HepG2 (cell line): ENCODE results near the gene SETD3. TPM values are rescaled to one million over a fixed set of nuclear protein-coding genes. Genes with fewer than 3 reads are reported as not detected.

Experiments
- ATAC-seq: fragments of 200-7000 bp; cut with Tn5 transposase; 3 replicates; pipeline ENCODE4 v1.9.1; 2020; ENCODE audit warnings: mild to moderate bottlenecking, moderate library complexity
- BruUV-seq: library from RNA; stranded (reverse); fragments of 400-500 nt; replicated peaks from 2 replicates; lab custom pipeline; 2021; lab: Mats Ljungman, UMichigan
- CTCF ChIA-PET: fragments of 300-600 bp; formaldehyde crosslinking; extraction: SDS; loops from one replicate; lab custom pipeline; 2021; ENCODE audit warnings: low total read pairs, inconsistent platforms, low intra/inter-chr PET ratio; lab: Yijun Ruan, JAX
- POLR2A ChIA-PET: fragments of 350-600 bp; sonication (Branson Sonifier 250); formaldehyde crosslinking; loops from one replicate; lab custom pipeline; 2020; ENCODE audit warnings: antibody characterized with exemption, inconsistent platforms; lab: Yijun Ruan, JAX
- DNase-seq: peaks from one replicate; pipeline ENCODE4 v3.0.0-alpha.2; 2015; ENCODE audit warnings: low spot score
- FAIRE-seq: peaks from 3 replicates; lab custom pipeline; 2011; peaks lifted over from hg19 to GRCh38; lab: Jason Lieb, UNC
- H2AFZ ChIP-seq: one replicate; pipeline ENCODE4 v1.6.1; 2011; ENCODE audit warnings: low read length, inconsistent platforms
- H3K27ac ChIP-seq: fragments of 300-600 bp; 3 replicates; pipeline ENCODE4 v1.8.0; 2011; ENCODE audit warnings: mixed run types, mild to moderate bottlenecking, mixed read lengths, low read length, inconsistent platforms; ENCODE audit not compliant: insufficient read depth; ENCODE audit errors: extremely low read length
- H3K27me3 ChIP-seq, 2 experiments: fragments of 200-600 bp in 1 of 2; 2 replicates in 1 of 2; 3 replicates in 1 of 2; pipeline versions ENCODE4 v1.6.0 to v1.8.0; 2011; ENCODE audit warnings: low read length in 2 of 2, mild to moderate bottlenecking in 2 of 2, moderate library complexity in 2 of 2, inconsistent platforms in 1 of 2; ENCODE audit not compliant: insufficient read depth in 2 of 2, control insufficient read depth in 1 of 2
- H3K36me3 ChIP-seq, 2 experiments: fragments of 200-600 bp in 1 of 2; replicated peaks in 1 of 2; 2 replicates in 1 of 2; 3 replicates in 1 of 2; pipeline versions ENCODE4 v1.5.1 to v1.8.0; 2011; ENCODE audit warnings: low read length in 2 of 2, inconsistent platforms in 1 of 2; ENCODE audit not compliant: insufficient read depth in 2 of 2, control insufficient read depth in 1 of 2
- H3K4me1 ChIP-seq: 2 replicates; pipeline ENCODE4 v1.5.1; 2012; ENCODE audit warnings: low read length, inconsistent platforms; ENCODE audit not compliant: insufficient read depth
- H3K4me2 ChIP-seq: 2 replicates; pipeline ENCODE4 v1.6.0; 2011; ENCODE audit warnings: low read depth, low read length, inconsistent platforms
- H3K4me3 ChIP-seq, 3 experiments: fragments of 200-600 bp in 1 of 3; sonication (generic), shearing (Covaris generic) in 1 of 3; replicated peaks in 1 of 3; 2 replicates each; pipeline ENCODE4 v1.5.1; 2011 to 2016; ENCODE audit warnings: low read length in 3 of 3, inconsistent platforms in 2 of 3, low read depth in 2 of 3, mild to moderate bottlenecking in 2 of 3, control low read depth in 1 of 3, mixed read lengths in 1 of 3; ENCODE audit not compliant: insufficient read depth in 1 of 3
- H3K79me2 ChIP-seq: one replicate; pipeline ENCODE4 v1.6.1; 2011; ENCODE audit warnings: low read length, inconsistent platforms; ENCODE audit not compliant: insufficient read depth
- H3K9ac ChIP-seq: 2 replicates; pipeline ENCODE4 v1.6.0; 2011; ENCODE audit warnings: mild to moderate bottlenecking, low read depth, low read length, inconsistent platforms; ENCODE audit not compliant: insufficient read depth
- H3K9me3 ChIP-seq: 2 replicates; pipeline ENCODE4 v1.5.1; 2012; ENCODE audit warnings: mild to moderate bottlenecking, low read length
- H4K20me1 ChIP-seq: 2 replicates; pipeline ENCODE4 v1.6.0; 2011; ENCODE audit warnings: inconsistent platforms, mild to moderate bottlenecking, low read length, moderate library complexity; ENCODE audit not compliant: insufficient read depth
- HMG20B ChIP-seq: conservative IDR thresholded peaks from 2 replicates; pipeline ENCODE4 v1.6.1; 2016; ENCODE audit warnings: missing genetic modification reagents, missing compliant biosample characterization
- HOXA9 ChIP-seq: sonication (generic); formaldehyde crosslinking; IDR thresholded peaks from 2 replicates; pipeline ENCODE4 v1.8.1; 2022; ENCODE audit warnings: missing genetic modification reagents, mild to moderate bottlenecking, moderate library complexity, borderline replicate concordance
- RAD51 ChIP-seq: fragments of 450-650 bp; IDR thresholded peaks from 2 replicates; pipeline ENCODE4 v1.6.1; 2016; ENCODE audit warnings: borderline replicate concordance
- TEAD3 ChIP-seq: optimal IDR thresholded peaks from 2 replicates; pipeline ENCODE3; 2016; ENCODE audit warnings: borderline replicate concordance
- XRCC5 ChIP-seq: fragments of 200-400 bp; formaldehyde crosslinking; optimal IDR thresholded peaks from 2 replicates; pipeline ENCODE3; 2017; ENCODE audit warnings: mild to moderate bottlenecking, low read length
- ZBTB40 ChIP-seq, 2 experiments: fragments of 450-650 bp in 1 of 2; sonication (generic) in 1 of 2; formaldehyde crosslinking in 1 of 2; IDR thresholded peaks; 2 replicates each; pipeline versions ENCODE4 v1.6.1 to v1.8.0; 2016 to 2022; ENCODE audit warnings: antibody characterized with exemption in 1 of 2, mild to moderate bottlenecking in 1 of 2, missing genetic modification reagents in 1 of 2
- ZNF282 ChIP-seq: fragments of 450-650 bp; IDR thresholded peaks from 2 replicates; pipeline ENCODE4 v1.6.1; 2018; ENCODE audit not compliant: partially characterized antibody
- ZNF652 ChIP-seq: IDR thresholded peaks from 2 replicates; pipeline ENCODE4 v1.6.1; 2016; ENCODE audit warnings: low read depth, borderline replicate concordance
- ZSCAN25 ChIP-seq: sonication (generic); formaldehyde crosslinking; IDR thresholded peaks from 2 replicates; pipeline ENCODE4 v1.8.0; 2022; ENCODE audit warnings: mild to moderate bottlenecking, missing genetic modification reagents
- WGBS: methylation state at CpG from one replicate; pipeline ENCODE4 v1.1.6; 2017; ENCODE audit warnings: low lambda C conversion rate; 5-methylcytosine and 5-hydroxymethylcytosine counted together
- in situ Hi-C: cut with HindIII; loops from 2 replicates; pipeline ENCODE4 v1.10.0; 2017; ENCODE audit warnings: low pct_unique_long_range_greater_than_20kb; ENCODE audit not compliant: extremely low pct_ligation_motif_present
- intact Hi-C: fragments of 100-400 bp; cut with micrococcal nuclease; formaldehyde crosslinking; loops from one replicate; pipeline ENCODE4 v1.10.0; 2022; ENCODE audit not compliant: unreplicated experiment
- polyA plus RNA-seq, 8 experiments: library from polyadenylated mRNA; depleted of rRNA in 3 of 8; stranded (reverse) in 7 of 8; unstranded in 1 of 8; fragments of >200 nt; fragmentation: Illumina TruSeq in 4 of 8; extraction: Trizol in 4 of 8; gene quantifications; 2 replicates each; pipeline versions ENCODE4 v1.2.1 to v1.2.3, GENCODE V29; 2011 to 2016; ENCODE audit warnings: low read depth in 4 of 8, missing spikeins in 1 of 8, mixed read lengths in 1 of 8; ENCODE audit not compliant: insufficient read depth in 1 of 8
- total RNA-seq, 5 experiments: library from RNA; depleted of rRNA; stranded (reverse); fragments of >200 nt; fragmentation: Illumina TruSeq; extraction: Trizol; gene quantifications; 2 replicates each; pipeline ENCODE4 v1.2.3, GENCODE V29; 2016; ENCODE audit warnings: low read depth in 1 of 5

SETD3 gene
- total and polyA plus RNA-seq, 2 of the 13 experiments (the other 11 are each of a cell fraction or from before 2014, with no cell fraction given) = 30.3 to 67.1 TPM

- TF ChIP-seq ZBTB40 (IDR thresholded peaks at IDR 0.05) (no peak), ZBTB40 (CRISPR knock-in tag; IDR thresholded peaks at IDR 0.05) (no peak)
Measured at GRCh38 chr14:99378782-99379214, 101.9 kb downstream of the SETD3 start (continued).

- no TSS peak for BruUV-seq
- H3K27me3 ChIP-seq = peaks cover 2 to 16% of the 10 kb centered on the region in 2 experiments; a peak in 3 of 5 replicates
- H2AFZ ChIP-seq = no peak overlapping the region
- H3K79me2 ChIP-seq = no peaks in the 10 kb centered on the region
- H4K20me1 ChIP-seq = no peaks in the 10 kb centered on the region
- H3K4me1 ChIP-seq = peaks cover 11% of the 10 kb centered on the region; the same call in 1 of the 2 replicates
- no peak overlapping the region for H3K9ac ChIP-seq
- FAIRE-seq = no peak
- ChIA-PET POLR2A (no interaction called here), CTCF (no interaction called here)
- DNase-seq = no peak
- intact Hi-C loops = no loop called here
- H3K9me3 ChIP-seq = no peaks in the 10 kb centered on the region
- H3K27ac ChIP-seq = no peak overlapping the region
- in situ Hi-C loops = no loop called here
- H3K4me3 ChIP-seq = no peak overlapping the region
- no peak for ATAC-seq
- 71% methylated on average over 7 of the region's 9 CpGs for WGBS
- H3K36me3 ChIP-seq = no peaks in the 10 kb centered on the region
- H3K4me2 ChIP-seq = no peak overlapping the region
- TF ChIP-seq HMG20B (CRISPR knock-in tag) (no peak), ZNF282 (no peak), HOXA9 (no peak), XRCC5 (no peak), RAD51 (no peak), ZSCAN25 (no peak), TEAD3 (CRISPR knock-in tag) (no peak), ZNF652 (no peak)
Measured at GRCh38 chr14:99377951-99378350, 102.7 kb downstream of the SETD3 start.
